ENCODE measurements around the gene ADCY7.

GRCh38 chr16:50266337-50267091, at the start of gene ADCY7:
- no peak for TF ChIP-seq EP300 (IDR thresholded peaks at IDR 0.05)
- TF ChIP-seq CTCF (IDR thresholded peaks at IDR 0.05), result no peak
